GM12878 (cell line): ENCODE results near the gene CFAP97D2. TPM values are rescaled to one million over a fixed set of nuclear protein-coding genes. Genes with fewer than 3 reads are reported as not detected.

Experiments used
- ATAC-seq: fragments of 200-7000 bp; cut with Tn5 transposase; 3 replicates; pipeline ENCODE4 v1.9.1; 2020; ENCODE audit warnings: mild to moderate bottlenecking, moderate library complexity
- BruUV-seq: library from RNA; stranded (reverse); fragments of 400-500 nt; replicated peaks from 2 replicates; lab custom pipeline; 2021; lab: Mats Ljungman, UMichigan
- CTCF ChIA-PET: fragments of 300-600 bp; sonication (Branson Sonifier 250); formaldehyde crosslinking; extraction: SDS; loops from one replicate; lab custom pipeline; 2021; ENCODE audit warnings: inconsistent platforms; lab: Yijun Ruan, JAX
- POLR2A ChIA-PET: fragments of 350-600 bp; formaldehyde crosslinking; extraction: SDS; loops from one replicate; lab custom pipeline; 2021; ENCODE audit warnings: inconsistent platforms; lab: Charles Lee
- RAD21 ChIA-PET: fragments of 300-600 bp; sonication (Branson Sonifier 250); formaldehyde crosslinking; loops from one replicate; lab custom pipeline; 2023; ENCODE audit warnings: antibody characterized with exemption; ENCODE audit not compliant: unreplicated experiment; lab: Charles Lee
- SMC1A ChIA-PET: fragments of 300-600 bp; sonication (Branson Sonifier 250); formaldehyde crosslinking; loops from one replicate; lab custom pipeline; 2023; ENCODE audit not compliant: unreplicated experiment, uncharacterized antibody; lab: Charles Lee
- DNase-seq: peaks from one replicate; pipeline ENCODE4 v3.0.0-alpha.2; 2011; ENCODE audit warnings: low read depth, low spot score
- FAIRE-seq: peaks from 3 replicates; lab custom pipeline; 2011; peaks lifted over from hg19 to GRCh38; lab: Jason Lieb, UNC
- H2AFZ ChIP-seq: 2 replicates; pipeline ENCODE4 v1.6.0; 2011; ENCODE audit warnings: low read depth, low read length, control low read depth; ENCODE audit not compliant: control insufficient read depth
- H3K27ac ChIP-seq: 2 replicates; pipeline ENCODE4 v1.5.1; 2011; ENCODE audit warnings: control low read depth; ENCODE audit not compliant: control insufficient read depth, insufficient read depth
- H3K27me3 ChIP-seq, 2 experiments: replicated peaks in 1 of 2; 2 replicates each; pipeline versions ENCODE4 v1.6.0 to v1.6.1; 2011; ENCODE audit warnings: low read length in 1 of 2; ENCODE audit not compliant: control insufficient read depth in 2 of 2, insufficient read depth in 2 of 2
- H3K36me3 ChIP-seq, 2 experiments: 2 replicates each; pipeline ENCODE4 v1.5.1; 2011; ENCODE audit warnings: low read length in 1 of 2; ENCODE audit not compliant: control insufficient read depth in 2 of 2, insufficient read depth in 2 of 2
- H3K4me1 ChIP-seq: 2 replicates; pipeline ENCODE4 v1.6.1; 2011; ENCODE audit warnings: mild to moderate bottlenecking, low read length, moderate library complexity, mixed read lengths; ENCODE audit not compliant: control insufficient read depth, insufficient read depth
- H3K4me2 ChIP-seq: 2 replicates; pipeline ENCODE4 v1.6.0; 2011; ENCODE audit warnings: control low read depth; ENCODE audit not compliant: control insufficient read depth, insufficient read depth
- H3K4me3 ChIP-seq: fragments of 200-600 bp; sonication (generic); 2 replicates; pipeline ENCODE4 v1.5.1; 2016
- H3K79me2 ChIP-seq: 2 replicates; pipeline ENCODE4 v1.6.0; 2011; ENCODE audit warnings: low read length; ENCODE audit not compliant: control insufficient read depth, insufficient read depth
- H3K9ac ChIP-seq: 2 replicates; pipeline ENCODE4 v1.8.0; 2011; ENCODE audit warnings: low read length, control low read depth, mixed read lengths; ENCODE audit not compliant: control insufficient read depth, insufficient read depth
- H3K9me3 ChIP-seq: replicated peaks from 3 replicates; pipeline ENCODE4 v1.5.1; 2011; ENCODE audit warnings: mild to moderate bottlenecking, low read length; ENCODE audit not compliant: control insufficient read depth, insufficient read depth
- H4K20me1 ChIP-seq: 2 replicates; pipeline ENCODE4 v1.6.0; 2011; ENCODE audit not compliant: control insufficient read depth, insufficient read depth
- CBFB ChIP-seq: IDR thresholded peaks from 2 replicates; pipeline ENCODE4 v1.6.1; 2016; ENCODE audit warnings: antibody characterized with exemption, low read depth
- ELK1 ChIP-seq: IDR thresholded peaks from 2 replicates; pipeline ENCODE4 v1.6.1; 2012; ENCODE audit warnings: low read depth, low read length, improper control_type of control experiment
- FOXM1 ChIP-seq: IDR thresholded peaks from 2 replicates; pipeline ENCODE4 v1.6.1; 2012; ENCODE audit warnings: low read depth, mild to moderate bottlenecking, inconsistent platforms, low read length, moderate library complexity
- HDGF ChIP-seq: fragments of 450-650 bp; IDR thresholded peaks from 2 replicates; pipeline ENCODE4 v1.6.1; 2016; ENCODE audit warnings: antibody characterized with exemption
- MYC ChIP-seq: IDR thresholded peaks from 2 replicates; pipeline ENCODE4 v1.6.1; 2011; ENCODE audit warnings: mild to moderate bottlenecking, low read length, moderate library complexity, inconsistent platforms; ENCODE audit not compliant: insufficient read depth, insufficient replicate concordance, insufficient read length, severe bottlenecking
- NR2C1 ChIP-seq: fragments of 450-650 bp; IDR thresholded peaks from 2 replicates; pipeline ENCODE4 v1.6.1; 2017; ENCODE audit warnings: antibody characterized with exemption, mild to moderate bottlenecking, moderate library complexity
- TARDBP ChIP-seq: IDR thresholded peaks from 2 replicates; pipeline ENCODE4 v1.6.1; 2016; ENCODE audit warnings: borderline replicate concordance
- WGBS: methylation state at CpG from one replicate; pipeline ENCODE4 v1.1.6; 2016; ENCODE audit warnings: low lambda C conversion rate; ENCODE audit not compliant: insufficient replicate concordance, insufficient coverage; ENCODE audit errors: missing lambda C conversion rate; 5-methylcytosine and 5-hydroxymethylcytosine counted together
- in situ Hi-C: fragments of 300-500 bp; cut with MboI; formaldehyde crosslinking; loops from 9 replicates; pipeline ENCODE4 v1.14.3; 2018; ENCODE audit warnings: mixed read lengths
- intact Hi-C: fragments of 100-400 bp; cut with micrococcal nuclease; formaldehyde crosslinking; loops from one replicate; pipeline ENCODE4 v1.14.2; 2022; ENCODE audit not compliant: unreplicated experiment
- polyA plus RNA-seq, 11 experiments: library from polyadenylated mRNA; depleted of rRNA in 4 of 11; unstranded in 6 of 11; stranded (reverse) in 5 of 11; fragments of >200 nt; fragmentation: Nextera tagmentation in 4 of 11; fragmentation: Illumina TruSeq in 1 of 11; extraction: Ambion mirVana in 4 of 11; extraction: Trizol in 1 of 11; gene quantifications; 1 replicate in 1 of 11; 2 replicates in 10 of 11; pipeline versions ENCODE4 v1.2.1 to v1.2.3, GENCODE V29; 2011 to 2016; ENCODE audit warnings: inconsistent platforms in 2 of 11, missing spikeins in 2 of 11, low read depth in 1 of 11
- total RNA-seq, 4 experiments: library from RNA; depleted of rRNA in 3 of 4; stranded (reverse); fragments of >200 nt in 3 of 4; fragmentation: Illumina TruSeq in 1 of 4; extraction: Trizol in 1 of 4; gene quantifications; 2 replicates each; pipeline versions ENCODE4 v1.2.1 to v1.2.3, GENCODE V29; 2013 to 2021

CFAP97D2 gene
- total and polyA plus RNA-seq, 10 of the 15 experiments (the other 5 are each of a cell fraction or from before 2014, with no cell fraction given), result not detected

- SMC1A ChIA-PET, result no interaction called here
- no peak for FAIRE-seq
- H3K27ac ChIP-seq, result no peak overlapping the region
- WGBS, result 13% methylated on average over 2 of the region's 2 CpGs
- no peak overlapping the region for H2AFZ ChIP-seq
- no peak for ATAC-seq
- RAD21 ChIA-PET, result no interaction called here
- no peaks in the 10 kb centered on the region for H3K9me3 ChIP-seq
- POLR2A ChIA-PET, result interaction anchor here (0.7 kb wide), 1 partner anchor 149 kb away, joined by 3 read pairs; no protein-coding TSS in a partner anchor
- H3K9ac ChIP-seq, result no peak overlapping the region
- no peak for DNase-seq
- intact Hi-C loops, result loop anchor here (5.0 kb wide), 1 partner anchor 160 kb away; no protein-coding TSS in a partner anchor
- H3K4me3 ChIP-seq, result no peak overlapping the region
- H4K20me1 ChIP-seq, result no peaks in the 10 kb centered on the region
- in situ Hi-C loops, result no loop called here
- H3K4me1 ChIP-seq, result peaks cover 6% of the 10 kb centered on the region
- no peaks in the 10 kb centered on the region for H3K79me2 ChIP-seq
- BruUV-seq, result no TSS peak
- H3K36me3 ChIP-seq, result no peaks in the 10 kb centered on the region
- H3K4me2 ChIP-seq, result no peak overlapping the region
- 0 out of 4 replicates have a peak, but pooled peaks cover 0 to 8% of the 10 kb centered on the region in 2 experiments for H3K27me3 ChIP-seq
- TF ChIP-seq TARDBP, result no peak
- TF ChIP-seq HDGF, result 0 out of 2 replicates have a peak, but pooled peaks have one; percentile 20
- TF ChIP-seq CBFB, result no peak
- TF ChIP-seq FOXM1, result no peak
- no peak for TF ChIP-seq ELK1
- no peak for TF ChIP-seq MYC
- TF ChIP-seq NR2C1, result no peak
- TF ChIP-seq, all 136 proteins: peak for 1
- CTCF ChIA-PET, result interaction anchor here (0.8 to 2.0 kb wide), 3 partner anchors 85 to 503 kb away, joined by 3 to 5 read pairs (median 3); no protein-coding TSS in a partner anchor
These were observed 48.5 kb downstream of the CFAP97D2 start for GRCh38 chr13:114227528-114227927.
